WTC11 (cell line): ENCODE measurements around the gene AZU1.

Experiments
- ATF2 ChIP-seq: sonication (generic); formaldehyde crosslinking; IDR thresholded peaks from 2 replicates; pipeline ENCODE4 v1.8.1; 2022; ENCODE audit warnings: low read depth, missing genetic modification reagents, borderline replicate concordance
- FOXP1 ChIP-seq: sonication (generic); formaldehyde crosslinking; IDR thresholded peaks from 2 replicates; pipeline ENCODE4 v1.8.0; 2022; ENCODE audit warnings: missing genetic modification reagents, mild to moderate bottlenecking, moderate library complexity, borderline replicate concordance
- TP53 ChIP-seq: sonication (generic); formaldehyde crosslinking; IDR thresholded peaks from 2 replicates; pipeline ENCODE4 v1.8.1; 2023; ENCODE audit warnings: mild to moderate bottlenecking, missing genetic modification reagents
- ZNF219 ChIP-seq: sonication (generic); formaldehyde crosslinking; IDR thresholded peaks from 2 replicates; pipeline ENCODE4 v1.8.0; 2023; ENCODE audit warnings: missing genetic modification reagents, mild to moderate bottlenecking, borderline replicate concordance
- ZNF317 ChIP-seq: sonication (generic); formaldehyde crosslinking; IDR thresholded peaks from 2 replicates; pipeline ENCODE4 v1.8.1; 2023; ENCODE audit warnings: low read depth, mild to moderate bottlenecking, moderate library complexity, missing genetic modification reagents, borderline replicate concordance
- ZNF423 ChIP-seq: fragments of 250-450 bp; sonication (Bioruptor Pico); IDR thresholded peaks from 2 replicates; pipeline ENCODE4 v2.1.2; 2022; ENCODE audit warnings: mild to moderate bottlenecking, moderate library complexity
- TF ChIP-seq, protein P1 (sequence below): fragments of 200-600 bp; IDR thresholded peaks from 2 replicates; pipeline ENCODE4 v1.8.0; 2022; ENCODE audit warnings: antibody characterized with exemption
- TF ChIP-seq, protein P2 (sequence below): sonication (generic); formaldehyde crosslinking; IDR thresholded peaks from 2 replicates; pipeline ENCODE4 v1.8.1; 2023; ENCODE audit warnings: mild to moderate bottlenecking, missing genetic modification reagents, moderate library complexity

DNA sequence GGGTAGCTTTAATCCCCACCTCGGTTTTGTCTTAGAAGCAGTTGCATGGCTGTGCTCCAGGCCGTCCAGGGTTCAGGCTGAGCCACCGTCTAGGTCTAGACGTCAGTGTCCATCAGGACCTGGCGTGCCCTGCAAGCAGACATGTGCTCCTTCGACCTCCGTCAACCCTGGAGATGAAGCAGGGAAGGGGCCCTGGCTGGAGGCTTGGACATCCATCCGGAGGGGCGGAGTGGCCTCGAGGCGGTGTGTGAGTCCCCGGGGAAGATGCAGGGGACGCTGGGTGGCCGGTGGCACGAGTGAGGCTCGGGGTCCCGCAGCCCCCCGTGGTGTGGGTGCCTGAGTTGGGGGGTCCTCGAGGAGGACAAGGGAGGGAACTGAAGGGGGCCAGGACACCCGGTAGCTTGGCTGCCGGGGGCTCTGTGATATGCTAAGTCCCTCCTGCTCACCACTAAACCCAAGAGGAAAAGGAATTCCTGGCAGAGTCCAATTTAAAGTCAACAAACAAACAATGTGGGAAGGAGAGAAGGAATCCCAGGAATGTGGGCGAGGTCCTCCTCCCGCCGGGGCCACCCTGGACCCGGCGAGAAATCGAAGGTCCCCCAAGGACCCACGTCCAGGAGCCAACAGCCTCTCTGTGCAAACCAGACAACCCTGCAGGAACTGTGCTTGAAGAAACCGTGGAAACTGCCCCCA, 45.3 kb upstream of the AZU1 start:
- TF ChIP-seq ZNF423: peak; percentile 81
- TF ChIP-seq, protein P1, sequence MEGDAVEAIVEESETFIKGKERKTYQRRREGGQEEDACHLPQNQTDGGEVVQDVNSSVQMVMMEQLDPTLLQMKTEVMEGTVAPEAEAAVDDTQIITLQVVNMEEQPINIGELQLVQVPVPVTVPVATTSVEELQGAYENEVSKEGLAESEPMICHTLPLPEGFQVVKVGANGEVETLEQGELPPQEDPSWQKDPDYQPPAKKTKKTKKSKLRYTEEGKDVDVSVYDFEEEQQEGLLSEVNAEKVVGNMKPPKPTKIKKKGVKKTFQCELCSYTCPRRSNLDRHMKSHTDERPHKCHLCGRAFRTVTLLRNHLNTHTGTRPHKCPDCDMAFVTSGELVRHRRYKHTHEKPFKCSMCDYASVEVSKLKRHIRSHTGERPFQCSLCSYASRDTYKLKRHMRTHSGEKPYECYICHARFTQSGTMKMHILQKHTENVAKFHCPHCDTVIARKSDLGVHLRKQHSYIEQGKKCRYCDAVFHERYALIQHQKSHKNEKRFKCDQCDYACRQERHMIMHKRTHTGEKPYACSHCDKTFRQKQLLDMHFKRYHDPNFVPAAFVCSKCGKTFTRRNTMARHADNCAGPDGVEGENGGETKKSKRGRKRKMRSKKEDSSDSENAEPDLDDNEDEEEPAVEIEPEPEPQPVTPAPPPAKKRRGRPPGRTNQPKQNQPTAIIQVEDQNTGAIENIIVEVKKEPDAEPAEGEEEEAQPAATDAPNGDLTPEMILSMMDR: no peak
- TF ChIP-seq ZNF219: no peak
- TF ChIP-seq, protein P2, sequence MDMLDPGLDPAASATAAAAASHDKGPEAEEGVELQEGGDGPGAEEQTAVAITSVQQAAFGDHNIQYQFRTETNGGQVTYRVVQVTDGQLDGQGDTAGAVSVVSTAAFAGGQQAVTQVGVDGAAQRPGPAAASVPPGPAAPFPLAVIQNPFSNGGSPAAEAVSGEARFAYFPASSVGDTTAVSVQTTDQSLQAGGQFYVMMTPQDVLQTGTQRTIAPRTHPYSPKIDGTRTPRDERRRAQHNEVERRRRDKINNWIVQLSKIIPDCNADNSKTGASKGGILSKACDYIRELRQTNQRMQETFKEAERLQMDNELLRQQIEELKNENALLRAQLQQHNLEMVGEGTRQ (CRISPR knock-in tag): no peak
- TF ChIP-seq TP53: no peak
- no peak for TF ChIP-seq ATF2 (CRISPR knock-in tag)
- no peak for TF ChIP-seq ZNF317 (CRISPR knock-in tag)
- TF ChIP-seq FOXP1 (CRISPR knock-in tag): 0 out of 2 replicates have a peak, but pooled peaks have one; percentile 64
